HG02970 (cell line): ENCODE results near the gene C10orf88.
"Not testable (repeated sequence)": the region's sequence is repeated elsewhere in the genome, so short reads cannot be mapped to it uniquely, and the experiment has no call there.

Experiments
- ATAC-seq: cut with Tn5 transposase; IDR thresholded peaks from one replicate; pipeline ENCODE4 v1.9.1; 2021; ENCODE audit warnings: mild to moderate bottlenecking, moderate library complexity, moderate number of reproducible peaks; ENCODE audit not compliant: unreplicated experiment, low FRiP score

Gene C10orf88

DNA sequence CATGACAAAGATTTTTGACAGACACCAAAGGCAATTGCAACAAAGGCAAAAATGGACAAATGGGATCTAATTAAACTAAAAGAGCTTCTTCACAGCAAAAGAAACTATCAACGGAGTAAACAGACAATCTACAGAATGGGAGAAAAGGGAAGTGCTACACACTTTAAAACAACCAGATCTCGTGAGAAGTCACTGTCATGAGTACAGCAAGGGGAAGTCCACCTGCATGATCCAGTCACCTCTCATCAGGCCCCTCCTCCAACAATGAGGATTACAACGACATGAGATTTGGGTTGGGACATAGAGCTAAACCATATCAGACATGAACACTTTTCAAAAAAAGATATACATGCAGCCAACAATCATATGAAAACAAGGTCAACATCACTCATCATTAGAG lies 14.7 kb upstream of the C10orf88 start:
- ATAC-seq = no peak

DNA sequence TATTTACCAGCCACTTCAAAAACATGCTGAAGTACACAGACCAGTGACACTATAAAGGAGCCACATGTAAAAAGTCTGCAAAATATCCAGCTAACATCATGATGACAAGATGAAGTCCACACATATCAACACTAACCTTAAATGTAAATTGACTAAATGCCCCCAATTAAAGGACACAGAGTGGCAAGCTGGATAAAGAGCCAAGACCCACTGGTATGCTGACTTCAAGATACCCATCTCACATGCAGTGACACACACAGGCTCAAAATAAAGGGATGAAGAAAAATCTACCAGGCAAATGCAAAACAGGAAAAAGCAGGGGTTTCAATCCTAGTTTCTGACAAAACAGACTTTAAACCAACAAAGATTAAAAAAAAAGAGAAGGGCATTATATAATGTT lies 12.9 kb upstream of the C10orf88 start:
- no peak for ATAC-seq

DNA sequence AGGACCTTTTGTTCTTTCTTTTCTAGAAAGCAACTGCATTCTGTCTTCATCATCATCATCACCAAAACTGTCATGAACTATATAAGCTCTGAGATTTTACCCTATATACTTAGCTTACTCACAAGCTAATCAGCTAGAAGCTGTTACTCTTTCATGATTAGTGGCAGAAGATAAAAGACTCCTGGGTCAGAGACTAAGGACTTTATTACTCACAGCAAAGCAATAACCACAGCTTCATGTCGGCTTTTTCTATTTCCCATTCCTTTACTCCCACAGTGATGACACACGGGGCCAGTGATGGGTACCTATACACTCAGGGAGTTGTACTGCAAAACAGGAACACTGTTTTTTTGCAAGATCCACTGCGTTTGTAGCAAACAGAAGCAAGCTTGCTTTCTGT lies 8.4 kb upstream of the C10orf88 start:
- no peak for ATAC-seq

DNA sequence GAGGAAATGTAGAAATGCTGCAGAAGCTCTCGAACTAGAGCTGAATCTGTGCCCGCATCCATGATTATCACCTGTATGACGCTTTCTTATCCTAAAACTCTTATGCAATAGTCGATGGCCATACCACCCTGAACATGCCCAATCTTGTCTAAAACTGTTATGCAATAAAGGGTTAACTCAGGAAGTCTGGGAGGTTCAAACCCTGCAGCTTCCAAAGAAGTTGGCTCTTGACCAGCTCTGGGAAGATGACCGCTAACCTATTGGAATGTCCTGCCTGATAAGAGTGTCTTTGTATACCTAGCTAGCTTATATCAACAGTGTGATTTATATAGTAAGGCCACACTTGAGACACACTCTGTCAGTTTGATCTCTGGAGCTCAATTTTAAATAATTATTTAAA lies 3.4 kb upstream of the C10orf88 start:
- ATAC-seq = no peak

DNA sequence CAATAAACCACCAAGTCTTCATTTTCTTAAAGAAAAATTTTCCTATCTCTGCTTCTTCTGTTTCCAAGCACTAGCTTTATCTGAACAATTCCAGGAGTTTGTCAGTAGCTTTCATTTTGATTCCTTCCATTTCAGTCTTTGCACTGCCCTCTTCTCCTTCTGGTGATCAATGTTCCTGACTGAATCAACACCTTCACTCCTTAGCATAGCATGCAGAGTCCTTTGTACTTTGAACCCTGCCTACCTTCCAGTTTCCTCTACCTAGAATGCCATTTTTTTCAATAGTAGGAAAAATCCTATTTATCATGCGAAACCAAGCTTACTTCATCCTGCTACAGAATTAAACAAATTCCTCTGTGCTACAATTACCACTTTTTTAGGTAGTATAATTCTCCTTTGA lies 1.9 kb upstream of the C10orf88 start:
- no peak for ATAC-seq

DNA sequence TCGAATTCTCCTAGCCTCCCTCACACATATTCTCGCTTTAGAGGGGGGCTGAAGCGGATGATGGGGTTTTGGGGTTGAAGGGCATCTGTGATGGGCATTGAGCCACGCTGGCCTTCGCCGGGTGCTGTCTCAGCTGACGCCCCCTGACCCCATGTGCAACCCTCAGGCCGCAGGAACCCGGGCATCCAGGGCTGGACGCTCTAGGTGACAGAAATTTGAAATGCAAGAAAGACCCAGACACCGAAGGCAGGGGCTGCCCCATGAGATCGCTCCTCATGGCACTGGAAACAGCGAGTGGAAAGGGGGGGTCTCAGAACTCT lies 664 bp upstream of the C10orf88 start:
- ATAC-seq = no peak

DNA sequence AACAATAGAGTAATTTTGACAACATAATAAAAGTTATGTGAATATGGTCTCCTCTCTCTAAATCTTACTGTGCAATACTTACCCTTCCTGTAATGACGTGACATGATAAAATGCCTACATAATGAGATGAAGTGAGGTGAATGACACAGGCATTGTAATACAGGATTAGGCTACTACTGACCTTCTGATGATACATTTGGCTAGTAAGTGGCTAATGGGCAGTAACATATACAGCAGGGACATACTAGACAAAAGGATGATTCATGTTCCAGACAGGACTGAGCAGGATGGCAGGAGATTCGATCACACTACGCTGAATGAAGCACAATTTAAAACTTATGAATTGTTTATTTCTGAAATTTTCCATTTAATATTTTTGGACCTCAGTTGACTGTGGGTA lies 4.7 kb downstream of the C10orf88 start:
- no peak for ATAC-seq

DNA sequence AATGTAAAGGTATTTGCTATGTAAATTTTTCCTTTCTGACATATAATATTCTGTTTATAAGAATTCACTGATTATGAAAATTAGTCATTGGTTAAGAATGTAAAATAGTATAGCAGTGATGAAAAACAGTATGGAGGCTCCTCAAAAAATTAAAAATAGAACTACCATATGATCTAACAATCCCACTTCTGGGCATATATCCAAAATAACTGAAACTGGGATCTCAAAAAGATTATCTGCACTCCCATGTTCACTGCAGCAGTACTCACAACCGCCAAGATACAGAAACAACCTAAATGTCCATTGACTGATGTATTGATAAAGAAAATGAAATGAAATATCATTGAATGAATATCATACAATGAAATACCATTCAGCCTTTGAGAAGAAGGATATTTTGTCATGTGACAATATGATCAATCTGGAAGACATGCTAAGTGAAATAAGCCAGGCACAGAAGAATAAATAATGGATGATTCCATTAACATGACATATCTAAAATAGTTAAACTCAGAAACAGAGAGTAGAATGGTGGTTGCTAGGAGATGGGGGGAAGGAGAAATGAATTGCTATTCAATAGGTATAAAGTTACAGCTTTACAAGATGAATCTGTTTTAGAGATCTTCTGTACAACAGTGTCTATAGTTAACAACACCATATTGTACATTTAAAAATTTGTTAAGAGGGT lies 14.0 kb downstream of the C10orf88 start:
- ATAC-seq = no peak

DNA sequence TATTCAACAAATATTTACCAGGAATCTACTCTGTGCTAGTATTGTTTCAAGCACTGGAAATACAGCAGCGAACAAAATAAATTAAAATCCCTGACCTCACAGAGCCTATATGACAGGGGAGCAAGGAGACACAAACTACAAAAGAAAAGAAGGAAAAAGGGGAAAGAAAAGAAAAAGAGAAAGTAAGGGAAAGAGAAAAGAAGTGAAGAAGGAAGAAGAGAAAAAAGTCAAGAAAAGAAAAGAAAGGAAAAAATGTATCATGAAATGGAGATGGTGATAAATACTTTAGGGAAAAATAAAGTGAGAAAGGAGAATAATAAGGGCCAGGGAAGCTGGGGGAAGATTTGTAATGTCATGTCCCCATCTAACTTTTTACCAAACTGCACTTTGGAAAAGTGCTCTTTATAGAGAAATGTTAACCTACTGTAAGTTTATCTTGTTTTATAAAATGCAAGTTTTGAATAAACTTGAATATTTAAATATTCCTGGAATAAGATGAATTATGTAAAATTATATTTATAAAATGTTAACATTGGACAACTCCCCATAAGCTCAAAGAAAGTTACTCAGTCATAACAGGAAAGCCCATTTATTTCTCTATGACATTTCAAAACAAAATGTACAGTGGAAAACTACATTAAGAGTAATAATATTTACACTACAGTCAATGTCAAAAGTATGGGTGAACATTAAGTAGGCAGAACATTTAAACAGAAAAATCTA lies 14.7 kb downstream of the C10orf88 start:
- no peak for ATAC-seq

DNA sequence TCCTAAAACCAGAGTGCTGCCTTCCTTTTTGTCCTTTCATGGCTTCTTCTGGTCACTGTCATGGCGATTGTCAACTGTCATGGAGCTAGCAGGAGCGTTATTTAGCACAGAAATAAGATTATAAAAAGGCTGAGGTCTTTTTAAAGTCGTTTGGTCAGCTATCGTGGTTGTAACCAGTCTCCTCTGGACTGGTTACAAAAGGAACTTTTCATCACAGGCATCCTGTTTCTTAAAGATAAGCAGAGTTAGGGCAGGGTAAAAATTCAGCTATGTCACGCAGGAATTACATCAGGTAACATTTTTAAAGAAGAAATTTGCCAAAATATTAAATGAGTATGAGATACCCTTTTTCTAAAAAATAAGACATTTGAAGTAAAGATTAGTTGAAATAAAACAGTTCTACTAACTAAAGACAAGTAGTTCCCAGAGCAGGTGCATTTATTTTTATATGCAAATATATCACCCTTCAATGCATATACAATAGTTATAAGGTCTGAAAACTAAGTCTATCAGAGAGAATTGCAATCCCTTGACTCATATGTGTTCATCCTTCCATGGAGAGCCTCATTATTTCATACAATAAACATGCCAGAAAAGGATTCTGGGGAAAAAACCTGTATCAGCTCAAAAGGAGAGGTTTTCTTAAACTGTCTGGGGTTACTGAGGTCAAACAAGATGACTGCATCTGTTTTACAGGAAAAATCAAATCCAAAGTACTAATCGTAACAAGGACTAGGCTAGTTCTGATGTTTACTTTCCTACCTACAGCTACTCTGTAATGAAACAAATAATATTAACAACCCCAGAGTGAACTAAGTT lies 22.7 kb downstream of the C10orf88 start:
- ATAC-seq = no peak

DNA sequence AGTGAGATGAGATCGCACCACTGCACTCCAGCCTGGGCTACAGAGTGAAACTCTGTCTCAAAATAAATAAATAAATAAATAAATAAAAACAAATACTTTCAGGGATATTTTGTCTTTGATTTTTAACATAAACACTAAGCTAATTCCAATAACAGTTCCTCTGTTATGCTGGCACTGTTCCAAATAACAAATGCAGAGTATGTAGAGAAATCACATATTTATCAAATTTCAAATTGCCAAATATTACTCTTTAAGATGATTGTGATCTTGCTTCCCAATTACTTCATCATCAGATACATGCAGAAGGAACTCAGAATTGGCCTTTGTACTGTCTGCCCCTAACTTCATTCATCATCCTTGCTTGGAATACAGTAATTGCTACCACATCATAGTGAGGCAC lies 23.9 kb downstream of the C10orf88 start:
- no peak for ATAC-seq

DNA sequence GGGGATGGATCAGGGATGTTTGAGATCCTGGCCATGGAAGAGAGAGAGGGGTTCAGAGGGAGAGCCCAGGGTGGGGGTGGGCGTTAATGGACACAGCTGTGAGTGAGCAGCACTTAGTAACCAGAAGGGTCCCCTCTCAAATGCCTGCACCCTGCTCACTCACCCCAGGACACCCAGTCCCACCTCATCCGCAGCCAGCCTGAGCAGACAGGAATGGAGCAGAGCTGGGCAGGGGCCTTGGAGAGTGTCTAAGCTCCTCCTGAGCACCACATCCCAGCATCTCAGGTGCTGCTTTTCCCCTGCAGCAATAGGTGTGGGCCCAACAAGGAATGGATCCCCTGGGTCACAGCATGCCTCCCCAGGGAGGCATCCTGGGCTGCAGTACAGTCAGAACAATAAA lies 38.3 kb downstream of the C10orf88 start:
- no peak for ATAC-seq

DNA sequence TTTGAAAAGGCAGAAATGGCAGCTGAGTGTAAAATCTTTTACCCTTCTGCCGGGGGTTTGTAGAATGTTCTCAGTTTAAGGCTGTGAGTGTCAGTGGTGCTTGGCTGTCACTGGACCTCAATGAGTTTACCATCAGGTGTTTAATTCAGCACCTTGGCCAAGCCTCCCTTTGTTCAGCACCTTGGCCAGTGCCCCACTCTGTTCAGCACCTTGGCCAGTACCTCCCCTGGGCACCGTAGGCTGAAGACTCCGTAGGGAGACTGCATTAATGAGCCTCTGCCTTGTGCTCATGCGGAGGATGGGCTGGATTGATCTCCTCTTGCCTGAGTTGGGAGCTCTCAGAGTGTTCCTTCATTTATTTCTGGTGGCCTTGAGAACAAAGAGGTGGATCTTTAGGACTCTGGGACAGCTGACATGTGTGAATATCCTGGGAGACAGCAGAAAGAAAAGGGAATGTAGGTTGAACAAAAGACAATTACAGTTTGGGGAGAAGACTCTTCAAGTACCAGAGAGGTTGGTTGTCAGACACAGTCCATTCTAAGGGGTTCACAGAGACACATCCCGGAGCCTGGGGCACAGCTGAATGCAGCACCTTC lies 42.0 kb downstream of the C10orf88 start:
- ATAC-seq = no peak

DNA sequence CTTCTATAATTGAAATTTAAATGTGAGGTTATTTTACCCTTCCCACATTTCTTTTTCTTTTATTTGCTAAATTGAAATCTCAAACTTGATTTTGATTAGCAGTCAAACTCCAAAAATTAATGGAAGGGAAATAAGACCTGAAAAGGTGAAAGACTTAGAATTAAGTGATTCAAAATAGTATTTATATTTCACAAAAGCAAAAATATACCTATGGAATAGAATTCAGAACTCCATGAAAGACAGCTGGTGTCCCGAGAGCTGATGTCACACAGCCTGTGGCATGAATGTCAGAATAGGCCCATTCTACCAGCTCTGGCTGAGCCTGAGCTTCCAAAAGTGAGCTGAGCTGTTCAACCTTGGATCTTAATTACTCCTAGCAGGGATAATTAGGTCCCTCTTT lies 43.7 kb downstream of the C10orf88 start, which contains the start of gene FAM24A:
TSS of gene FAM24A (plus strand) at position 301 of the 400 bp plus-strand sequence. CDS start 1,025 bp downstream, outside the sequence.
- ATAC-seq = no peak

DNA sequence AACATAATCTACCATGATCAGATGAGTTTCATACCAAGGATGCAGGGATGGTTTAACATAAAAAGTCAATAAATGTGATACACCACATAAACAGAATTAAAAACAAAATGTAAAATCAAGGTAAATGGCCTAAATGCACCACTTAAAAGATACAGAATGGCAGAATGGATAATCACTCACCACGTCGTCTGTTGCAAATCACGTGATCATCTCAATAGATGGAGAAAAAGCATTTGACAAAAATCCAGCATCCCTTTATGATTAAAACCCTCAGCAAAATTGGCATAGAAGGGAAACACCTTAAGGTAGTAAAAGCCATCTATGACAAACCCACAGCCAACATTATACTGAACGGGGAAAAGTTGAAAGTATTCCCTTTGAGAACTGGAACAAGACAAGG lies 50.2 kb downstream of the C10orf88 start:
- not testable (repeated sequence) for ATAC-seq

DNA sequence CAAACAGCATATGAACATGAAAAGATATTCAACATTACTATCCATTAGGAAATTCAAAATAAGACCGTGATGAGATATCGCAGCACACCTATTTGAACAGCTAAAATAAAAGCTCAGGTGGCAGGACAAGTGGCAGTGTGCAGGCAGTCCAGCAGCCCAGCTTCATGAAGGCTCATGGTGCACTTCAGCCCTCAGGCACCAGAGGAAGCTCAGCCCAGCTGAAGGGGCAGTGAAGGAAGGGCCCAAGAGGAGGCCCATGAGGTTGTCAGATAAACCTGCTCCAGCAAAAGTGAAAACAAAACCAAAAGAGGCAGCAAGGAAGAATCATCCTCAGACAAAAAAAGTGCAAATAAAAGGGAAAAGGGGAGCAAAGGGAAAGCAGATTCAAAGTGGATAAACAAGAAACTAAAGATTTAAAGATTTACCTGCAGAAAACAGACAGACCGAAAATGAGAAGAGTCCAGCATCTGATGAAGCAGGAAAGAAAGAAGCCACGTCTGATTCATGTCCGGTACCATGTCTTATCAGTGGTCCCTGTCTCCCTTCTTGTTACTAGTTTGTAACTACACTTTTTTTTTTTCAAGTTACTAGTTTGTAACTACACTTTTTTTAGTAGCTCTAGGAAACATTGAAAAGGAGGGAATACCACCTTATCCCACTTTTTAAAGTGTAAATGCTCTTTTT lies 59.6 kb downstream of the C10orf88 start:
- no peak for ATAC-seq

DNA sequence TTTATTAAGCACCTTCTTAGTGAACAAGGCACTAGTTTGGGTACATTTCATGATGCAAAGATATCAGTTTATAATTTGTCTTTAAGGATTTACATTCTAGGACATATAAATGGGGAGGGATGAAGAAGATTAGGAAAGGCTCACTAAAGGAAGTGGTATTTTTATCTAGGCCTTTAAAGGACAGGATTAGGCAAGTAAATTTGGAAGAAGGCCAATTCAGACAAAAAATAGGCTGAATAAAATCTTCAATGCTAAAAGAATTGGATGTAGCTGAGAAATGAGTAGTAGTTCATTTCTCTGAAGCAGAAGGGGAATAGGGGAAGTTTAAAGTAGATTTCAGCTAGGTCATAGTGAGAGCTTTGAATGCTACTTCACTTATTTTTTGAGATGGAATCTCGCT lies 69.9 kb downstream of the C10orf88 start:
- no peak for ATAC-seq

DNA sequence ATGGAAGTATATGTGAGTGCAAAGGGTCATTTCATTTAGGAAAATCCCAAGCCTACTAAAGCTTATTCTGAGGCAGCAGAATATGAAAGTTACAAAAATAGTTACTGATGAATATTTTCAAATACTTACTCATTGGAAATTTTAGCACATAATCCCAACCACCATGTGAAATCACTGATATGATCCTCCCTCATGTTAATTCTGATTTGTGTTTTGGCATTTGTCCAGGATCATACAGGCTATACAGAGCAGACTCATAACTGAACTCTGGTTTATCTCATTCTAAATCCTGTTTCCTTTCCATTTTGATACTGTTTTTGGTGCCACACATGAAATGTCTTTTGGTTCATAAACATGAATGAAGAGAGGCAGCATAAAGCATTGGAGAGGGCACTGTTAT lies 71.3 kb downstream of the C10orf88 start:
- no peak for ATAC-seq
